Measurements from ENCODE around the gene NFE2L1.
"Not testable (repeated sequence)": the region's sequence is repeated elsewhere in the genome, so short reads cannot be mapped to it uniquely, and the experiment has no call there.

The NFE2L1 gene

DNA sequence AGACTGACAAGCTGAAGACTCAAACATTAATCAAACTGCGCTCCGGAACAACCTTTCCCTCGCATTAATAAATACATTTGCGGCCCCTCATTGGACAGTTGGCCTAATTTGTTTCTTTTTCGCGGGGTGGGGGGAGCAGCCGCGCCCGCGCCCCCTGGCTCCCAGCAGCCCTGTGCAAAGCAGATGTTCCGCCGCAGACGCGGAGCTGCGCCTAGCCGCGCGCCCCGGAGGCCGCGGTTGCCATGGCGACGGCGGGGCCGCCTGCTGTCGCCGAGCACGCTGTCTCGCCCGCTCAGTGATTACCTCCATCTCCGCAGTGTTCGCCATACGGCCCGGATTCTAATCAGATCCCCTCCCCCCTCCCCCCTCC, 36.0 kb upstream of the NFE2L1 start:
- ChIA-PET CTCF (interaction anchor here (0.6 to 1.8 kb wide), 7 partner anchors 24 to 169 kb away, joined by 3 to 8 read pairs (median 4); no protein-coding TSS in a partner anchor), POLR2A (interaction anchor here (0.7 to 2.3 kb wide), 6 partner anchors 9 to 71 kb away, joined by 3 to 8 read pairs (median 4); partner anchors contain the start of genes CDK5RAP3, NFE2L1 and PNPO)

DNA sequence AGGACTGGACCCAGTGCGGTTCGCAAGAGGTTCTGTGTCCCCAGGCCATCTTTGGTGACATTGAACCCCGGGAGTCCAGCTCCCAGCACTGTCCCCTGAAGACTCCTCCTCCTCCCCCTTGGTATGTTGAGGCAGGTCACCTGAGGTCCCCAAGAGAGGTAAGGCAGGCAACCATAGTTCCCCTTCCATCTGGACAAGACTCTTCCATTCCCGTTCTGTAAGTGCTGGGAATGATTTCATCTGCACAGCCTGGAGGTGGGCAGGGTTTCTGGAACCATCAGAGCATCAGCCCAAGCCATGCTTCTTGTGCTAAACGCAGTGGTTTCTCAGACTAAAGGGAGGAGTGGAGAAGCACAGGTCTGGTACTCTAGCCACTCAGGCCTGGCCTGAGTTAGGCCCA, 35.5 kb upstream of the NFE2L1 start:
- TF ChIP-seq, protein P1, sequence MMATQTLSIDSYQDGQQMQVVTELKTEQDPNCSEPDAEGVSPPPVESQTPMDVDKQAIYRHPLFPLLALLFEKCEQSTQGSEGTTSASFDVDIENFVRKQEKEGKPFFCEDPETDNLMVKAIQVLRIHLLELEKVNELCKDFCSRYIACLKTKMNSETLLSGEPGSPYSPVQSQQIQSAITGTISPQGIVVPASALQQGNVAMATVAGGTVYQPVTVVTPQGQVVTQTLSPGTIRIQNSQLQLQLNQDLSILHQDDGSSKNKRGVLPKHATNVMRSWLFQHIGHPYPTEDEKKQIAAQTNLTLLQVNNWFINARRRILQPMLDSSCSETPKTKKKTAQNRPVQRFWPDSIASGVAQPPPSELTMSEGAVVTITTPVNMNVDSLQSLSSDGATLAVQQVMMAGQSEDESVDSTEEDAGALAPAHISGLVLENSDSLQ (IDR thresholded peaks at IDR 0.05), result no peak
- TF ChIP-seq ARNT (IDR thresholded peaks at IDR 0.05) (no peak), FOXK2 (IDR thresholded peaks at IDR 0.05) (no peak), SUZ12 (IDR thresholded peaks at IDR 0.05) (no peak), L3MBTL2 (conservative IDR thresholded peaks at IDR 0.05) (no peak), BHLHE40 (IDR thresholded peaks at IDR 0.05; ENCODE audit: borderline replicate concordance) (no peak), TARDBP (IDR thresholded peaks at IDR 0.05) (no peak), SP1 (IDR thresholded peaks at IDR 0.05) (no peak), FOXM1 (IDR thresholded peaks at IDR 0.05; ENCODE audit: borderline replicate concordance) (no peak), CTBP1 (IDR thresholded peaks at IDR 0.05; ENCODE audit: borderline replicate concordance) (no peak)
- ChIA-PET POLR2A (interaction anchor here (0.7 to 2.3 kb wide), 6 partner anchors 10 to 71 kb away, joined by 3 to 8 read pairs (median 4); partner anchors contain the start of genes CDK5RAP3, NFE2L1 and PNPO), CTCF (interaction anchor here (0.8 kb wide), 2 partner anchors 87 to 169 kb away, joined by 4 read pairs; no protein-coding TSS in a partner anchor)
- DNase-seq (ENCODE audit: extremely low spot score), result no peak

More for the DNA sequence above, 36.0 kb upstream of the NFE2L1 start:
- TF ChIP-seq, protein P1 (IDR thresholded peaks at IDR 0.05), result peak; percentile 4; the same call in 1 of the 2 replicates
- TF ChIP-seq HDGF (IDR thresholded peaks at IDR 0.05; ENCODE audit: borderline replicate concordance), result no peak
- peak; percentile 81 for DNase-seq (ENCODE audit: extremely low spot score)

DNA sequence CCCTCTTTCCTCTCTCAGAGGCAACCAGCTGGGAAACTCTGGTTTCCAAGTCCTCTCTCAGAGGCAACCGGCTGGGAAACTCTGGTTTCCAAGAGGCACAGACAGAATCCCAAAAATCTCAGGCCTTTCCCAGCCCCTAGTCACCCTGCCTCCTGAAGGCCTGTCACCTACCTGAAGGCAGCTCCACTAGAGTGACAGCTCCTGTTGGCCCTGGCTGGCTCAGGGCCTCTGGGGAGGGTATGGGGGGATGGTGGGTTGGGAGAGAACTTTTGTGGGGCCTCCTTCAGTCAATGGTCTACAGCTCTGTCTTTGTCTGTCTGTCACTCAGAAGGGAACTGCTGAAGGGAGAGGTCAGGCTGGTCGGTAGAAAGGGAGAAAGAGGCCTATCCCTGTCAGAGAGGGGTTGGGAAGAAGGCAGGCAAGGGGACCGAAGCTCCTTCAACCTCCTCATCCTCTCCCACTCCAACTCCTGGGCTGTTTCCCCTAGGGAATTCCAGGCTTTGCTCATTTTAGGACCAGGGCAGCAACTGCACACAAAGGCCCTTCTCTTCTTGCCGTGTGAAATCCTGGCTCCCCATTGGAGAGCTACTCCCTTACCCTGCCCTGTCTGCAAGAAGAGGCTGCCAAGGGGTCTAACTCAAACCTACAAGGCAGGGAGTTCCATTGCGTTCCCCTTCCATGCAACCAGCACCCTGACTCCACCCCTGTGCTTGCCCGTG, 34.1 kb upstream of the NFE2L1 start:
- CTCF ChIA-PET, result interaction anchor here (1.0 to 2.4 kb wide), 4 partner anchors 15 to 65 kb away, joined by 4 to 13 read pairs (median 6); no protein-coding TSS in a partner anchor
- POLR2A ChIA-PET, result interaction anchor here (0.8 to 4.6 kb wide), 6 partner anchors 34 to 118 kb away, joined by 3 to 21 read pairs (median 4); partner anchors contain the start of genes CDK5RAP3, NFE2L1 and SP2
- TF ChIP-seq SP1 (IDR thresholded peaks at IDR 0.05) (no peak), FOXA1 (IDR thresholded peaks at IDR 0.05) (no peak), NFRKB (IDR thresholded peaks at IDR 0.05) (no peak), TARDBP (IDR thresholded peaks at IDR 0.05) (no peak), CTBP1 (IDR thresholded peaks at IDR 0.05; ENCODE audit: borderline replicate concordance) (no peak), L3MBTL2 (conservative IDR thresholded peaks at IDR 0.05) (no peak), FOXK2 (IDR thresholded peaks at IDR 0.05) (no peak), SUZ12 (IDR thresholded peaks at IDR 0.05) (no peak), ZNF384 (IDR thresholded peaks at IDR 0.05) (no peak), ELF4 (IDR thresholded peaks at IDR 0.05) (no peak), LEF1 (IDR thresholded peaks at IDR 0.05; ENCODE audit: borderline replicate concordance) (no peak), FOXM1 (IDR thresholded peaks at IDR 0.05; ENCODE audit: borderline replicate concordance) (no peak), ARNT (IDR thresholded peaks at IDR 0.05) (no peak), BHLHE40 (IDR thresholded peaks at IDR 0.05; ENCODE audit: borderline replicate concordance) (no peak), HDGF (IDR thresholded peaks at IDR 0.05; ENCODE audit: borderline replicate concordance) (no peak)
- TF ChIP-seq, protein P1 (IDR thresholded peaks at IDR 0.05), result no peak
- no peak for DNase-seq (ENCODE audit: extremely low spot score)

DNA sequence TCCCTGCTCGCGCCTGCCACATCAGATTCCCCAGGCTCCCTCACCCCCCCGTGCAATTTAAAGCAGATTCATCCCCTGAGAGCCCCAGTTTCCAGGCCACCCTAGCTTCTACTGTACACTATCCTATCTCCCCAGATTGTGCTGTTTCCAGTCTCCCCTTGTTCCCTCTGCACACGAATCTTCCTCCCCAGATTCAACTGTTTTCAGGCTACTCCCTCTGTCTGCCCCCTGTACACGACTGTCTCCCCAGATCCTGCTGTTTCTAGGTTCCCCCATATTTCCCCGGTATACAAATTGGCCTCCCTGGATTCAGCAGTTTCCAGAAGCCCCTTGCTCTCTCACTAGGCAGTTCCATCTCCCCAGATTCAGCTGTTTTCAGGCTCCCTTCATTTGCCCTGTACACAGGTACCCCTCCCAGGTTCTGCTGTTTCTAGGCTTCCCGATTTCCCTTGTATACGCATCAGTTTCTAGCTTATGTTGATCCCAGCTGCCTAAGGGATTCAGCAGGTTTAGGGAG, 33.5 kb upstream of the NFE2L1 start:
- POLR2A ChIA-PET, result interaction anchor here (0.7 to 4.6 kb wide), 9 partner anchors 29 to 119 kb away, joined by 3 to 21 read pairs (median 4); partner anchors contain the start of genes CDK5RAP3, NFE2L1, PNPO and SP2
- TF ChIP-seq ZNF384 (IDR thresholded peaks at IDR 0.05) (no peak), SUZ12 (IDR thresholded peaks at IDR 0.05) (no peak), FOXK2 (IDR thresholded peaks at IDR 0.05) (no peak), ARNT (IDR thresholded peaks at IDR 0.05) (no peak)
- no peak for DNase-seq (ENCODE audit: extremely low spot score)
- CTCF ChIA-PET, result interaction anchor here (0.9 to 2.4 kb wide), 6 partner anchors 15 to 125 kb away, joined by 3 to 13 read pairs (median 4); partner anchors contain the start of gene CBX1

DNA sequence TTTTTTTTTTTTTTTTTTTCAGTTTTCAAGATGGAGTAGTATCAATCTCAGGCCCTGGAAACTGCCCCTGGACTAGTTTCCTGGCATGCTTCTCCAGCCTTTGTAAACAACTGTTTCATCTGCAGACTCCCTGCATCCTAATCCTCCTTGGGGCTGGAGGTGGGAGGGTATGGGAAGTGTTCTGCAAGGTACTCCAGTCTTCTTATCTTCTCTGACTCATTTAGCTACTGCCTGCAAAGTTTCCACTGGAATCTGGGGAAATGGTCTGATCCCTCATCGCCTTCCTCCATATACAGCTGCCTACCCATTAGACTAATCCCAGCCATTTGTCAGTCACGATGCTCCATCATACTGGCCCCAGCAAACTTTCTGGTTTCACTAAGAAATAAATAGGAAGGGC, 32.0 kb upstream of the NFE2L1 start:
- ChIA-PET POLR2A (interaction anchor here (2.1 to 4.6 kb wide), 2 partner anchors 45 to 75 kb away, joined by 6 to 21 read pairs; partner anchors contain the start of genes CDK5RAP3 and PNPO), CTCF (interaction anchor here (1.3 to 3.6 kb wide), 2 partner anchors 66 to 67 kb away, joined by 4 to 25 read pairs; no protein-coding TSS in a partner anchor)
- no peak for TF ChIP-seq ARNT (IDR thresholded peaks at IDR 0.05)
- TF ChIP-seq, protein P1 (IDR thresholded peaks at IDR 0.05), result no peak
- no peak for TF ChIP-seq FOXA1 (IDR thresholded peaks at IDR 0.05)
- no peak for TF ChIP-seq SP1 (IDR thresholded peaks at IDR 0.05)
- no peak for TF ChIP-seq BHLHE40 (IDR thresholded peaks at IDR 0.05; ENCODE audit: borderline replicate concordance)
- TF ChIP-seq CTBP1 (IDR thresholded peaks at IDR 0.05; ENCODE audit: borderline replicate concordance), result no peak
- no peak for TF ChIP-seq FOXK2 (IDR thresholded peaks at IDR 0.05)
- TF ChIP-seq ZNF384 (IDR thresholded peaks at IDR 0.05), result no peak
- no peak for TF ChIP-seq FOXM1 (IDR thresholded peaks at IDR 0.05; ENCODE audit: borderline replicate concordance)
- no peak for DNase-seq (ENCODE audit: extremely low spot score)

DNA sequence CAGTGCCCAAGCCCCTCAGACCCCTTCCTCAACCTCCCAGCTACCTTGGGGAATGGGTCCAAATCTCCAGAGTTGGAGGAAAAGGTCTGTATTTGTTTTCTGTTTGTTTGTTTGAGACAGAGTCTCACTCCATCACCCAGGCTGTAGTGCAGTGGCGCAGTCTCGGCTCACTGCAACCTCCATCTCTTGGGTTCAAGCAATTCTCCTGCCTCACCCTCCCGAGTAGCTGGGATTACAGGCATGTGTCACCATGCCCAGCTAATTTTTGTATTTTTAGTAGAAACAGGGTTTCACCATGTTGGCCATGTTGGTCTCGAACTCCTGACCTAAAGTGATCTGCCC, 30.4 kb upstream of the NFE2L1 start:
- POLR2A ChIA-PET, result interaction anchor here (0.9 to 4.6 kb wide), 5 partner anchors 47 to 122 kb away, joined by 3 to 21 read pairs (median 6); partner anchors contain the start of genes CBX1, CDK5RAP3, PNPO and SNX11
- CTCF ChIA-PET, result interaction anchor here (0.9 to 3.6 kb wide), 18 partner anchors 9 to 176 kb away, joined by 3 to 35 read pairs (median 4); partner anchors contain the start of genes CDK5RAP3 and PNPO
- DNase-seq (ENCODE audit: extremely low spot score), result not testable (repeated sequence)
